ENCODE data around the gene BRSK2.
"Not testable (repeated sequence)": the region's sequence is repeated elsewhere in the genome, so short reads cannot be mapped to it uniquely, and the experiment has no call there.

Gene BRSK2

DNA sequence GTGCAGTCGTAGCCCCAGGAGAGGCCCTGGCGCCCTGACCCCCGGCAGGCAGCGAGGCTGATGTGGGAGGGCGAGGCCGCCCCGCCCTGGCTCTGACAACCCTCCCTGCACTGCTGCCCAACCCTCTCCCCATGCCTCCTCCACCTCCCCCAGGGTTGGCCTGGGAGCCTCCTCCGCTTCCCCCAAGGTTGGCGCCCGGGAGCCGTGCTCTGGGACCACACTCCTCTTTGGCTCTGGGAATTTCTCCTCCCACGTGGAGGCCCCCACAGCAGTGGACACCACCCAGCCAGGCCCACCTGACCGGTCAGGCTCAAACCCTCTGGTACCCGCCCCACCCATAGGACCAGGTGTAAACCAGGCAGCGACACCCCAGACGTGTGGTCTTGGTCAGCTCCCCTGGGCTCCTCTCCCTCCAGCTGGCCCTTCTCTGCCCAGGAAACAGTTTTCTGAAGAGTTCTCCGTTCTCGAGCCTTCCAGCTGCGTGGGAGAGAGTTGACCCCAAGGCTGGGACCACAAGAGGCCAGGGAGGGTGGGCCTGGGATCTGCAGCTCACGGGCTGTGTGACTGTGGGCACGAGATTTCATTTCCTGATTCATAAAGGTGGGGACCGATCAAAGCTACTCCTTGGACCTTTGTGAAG lies 39.5 kb upstream of the BRSK2 start:
- DNase-seq: no peak
- Mint-ChIP-seq H3K4me3 (no peak overlapping the region), H3K27ac (no peak overlapping the region), H3K27me3 (peaks cover 3% of the 10 kb centered on the region), H3K36me3 (ENCODE audit: low read depth) (no peaks in the 10 kb centered on the region), H3K9me3 (no peaks in the 10 kb centered on the region), H3K4me1 (peaks cover 3% of the 10 kb centered on the region)
- no peak for ATAC-seq

DNA sequence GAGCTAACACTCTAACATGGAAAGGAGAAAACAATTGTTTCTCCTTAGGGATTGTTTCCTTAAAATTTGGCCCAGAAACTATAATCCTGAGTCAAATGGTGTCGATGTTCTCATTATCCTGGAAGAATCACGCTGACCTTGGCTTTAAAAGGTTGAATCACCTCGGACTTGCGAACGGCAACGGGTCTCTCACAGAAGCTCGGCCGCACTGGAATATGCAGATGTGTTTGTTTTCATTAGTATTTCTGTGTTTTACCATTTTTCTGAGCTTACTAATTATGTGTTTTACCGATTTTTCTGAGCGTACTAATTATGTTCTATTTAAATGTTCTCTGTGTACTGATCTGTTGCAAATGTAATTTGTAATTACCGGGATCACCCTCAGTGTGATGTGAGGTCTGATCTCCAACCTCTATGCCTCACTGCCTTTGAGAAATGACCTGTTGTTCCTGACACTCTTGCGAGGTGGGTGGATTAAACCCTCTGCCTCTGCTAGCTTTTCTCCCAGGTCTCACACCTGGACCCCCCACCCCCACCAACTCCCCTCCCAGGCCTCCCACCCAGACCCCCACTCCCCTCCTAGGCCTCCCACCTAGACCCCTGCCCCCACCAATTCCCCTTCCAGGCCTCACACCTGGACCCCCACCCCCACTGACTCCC lies 38.3 kb upstream of the BRSK2 start:
- H3K36me3 Mint-ChIP-seq (ENCODE audit: low read depth): no peaks in the 10 kb centered on the region
- H3K4me1 Mint-ChIP-seq: no peaks in the 10 kb centered on the region
- no peak overlapping the region for H3K27ac Mint-ChIP-seq
- H3K9me3 Mint-ChIP-seq: no peaks in the 10 kb centered on the region
- ATAC-seq: no peak
- peaks cover 8% of the 10 kb centered on the region for H3K27me3 Mint-ChIP-seq
- DNase-seq: peak; percentile 31
- no peak overlapping the region for H3K4me3 Mint-ChIP-seq

DNA sequence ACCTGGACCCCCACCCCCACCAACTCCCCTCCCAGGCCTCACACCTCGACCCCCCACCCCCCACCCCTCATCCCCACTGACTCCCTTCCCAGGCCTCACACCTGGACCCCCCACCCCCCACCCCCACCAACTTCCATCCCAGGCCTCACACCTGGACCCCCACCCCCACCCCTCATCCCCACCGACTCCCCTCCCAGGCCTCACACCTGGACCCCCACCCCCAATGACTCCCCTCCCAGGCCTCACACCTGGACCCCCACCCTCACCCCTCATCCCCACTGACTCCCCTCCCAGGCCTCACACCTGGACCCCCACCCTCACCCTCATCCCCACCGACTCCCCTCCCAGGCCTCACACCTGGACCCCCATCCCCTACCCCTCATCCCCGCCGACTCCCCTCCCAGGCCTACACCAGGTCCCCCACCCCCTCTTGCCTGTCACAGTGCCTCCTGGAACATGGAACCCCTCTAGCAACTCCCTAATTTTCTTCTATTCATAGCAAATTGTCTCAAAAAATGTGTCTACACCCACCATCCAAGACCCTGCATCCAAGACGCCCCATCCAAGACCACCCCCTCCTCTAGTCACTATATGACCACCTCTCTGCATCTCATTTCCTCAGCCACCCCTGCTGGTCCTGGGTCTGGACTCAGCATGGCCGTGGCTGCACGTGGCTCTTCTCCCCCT lies 36.9 kb upstream of the BRSK2 start:
- Mint-ChIP-seq H3K4me3 (no peak overlapping the region), H3K27me3 (peaks cover 14% of the 10 kb centered on the region), H3K27ac (peak overlapping the region; percentile 2), H3K4me1 (no peaks in the 10 kb centered on the region), H3K36me3 (ENCODE audit: low read depth) (no peaks in the 10 kb centered on the region), H3K9me3 (no peaks in the 10 kb centered on the region)
- DNase-seq (no peak), ATAC-seq (no peak)

DNA sequence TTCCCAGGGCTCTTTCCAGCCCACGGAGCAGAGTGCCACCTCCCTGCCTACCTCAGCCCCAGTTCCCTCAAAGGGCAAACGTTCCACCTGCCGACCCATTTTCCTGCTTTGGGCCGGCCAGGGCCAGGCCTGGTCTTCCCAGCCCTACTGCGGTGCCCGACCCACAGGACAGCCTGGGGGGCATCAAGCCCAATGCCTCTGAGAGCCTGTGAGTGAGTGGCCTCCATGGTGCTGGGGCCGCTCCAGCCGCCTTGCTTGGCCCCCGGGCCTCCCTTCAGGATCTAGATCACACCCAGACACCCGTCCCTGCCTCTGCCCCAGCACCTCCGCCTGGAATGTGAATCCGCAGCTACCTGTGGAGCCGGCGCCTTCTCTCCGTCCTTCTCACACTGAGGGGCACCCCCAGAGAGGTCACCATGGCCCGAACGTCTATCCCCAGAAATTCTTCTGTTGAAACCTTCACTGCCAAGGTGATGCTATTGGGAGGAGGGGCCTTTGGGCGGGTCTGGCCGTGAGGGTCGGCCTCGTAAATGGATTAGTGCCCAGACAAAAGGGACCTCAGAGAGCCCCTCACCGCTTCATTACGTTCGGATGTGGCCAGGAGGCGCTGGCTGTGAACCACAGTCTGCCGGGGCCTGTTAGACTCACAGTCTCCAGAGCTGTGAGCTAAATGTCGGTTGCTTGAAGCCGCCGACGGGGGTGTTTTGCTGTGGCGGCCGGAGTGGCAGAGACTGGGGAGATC lies 36.2 kb upstream of the BRSK2 start:
- ATAC-seq: no peak
- no peaks in the 10 kb centered on the region for H3K36me3 Mint-ChIP-seq (ENCODE audit: low read depth)

DNA sequence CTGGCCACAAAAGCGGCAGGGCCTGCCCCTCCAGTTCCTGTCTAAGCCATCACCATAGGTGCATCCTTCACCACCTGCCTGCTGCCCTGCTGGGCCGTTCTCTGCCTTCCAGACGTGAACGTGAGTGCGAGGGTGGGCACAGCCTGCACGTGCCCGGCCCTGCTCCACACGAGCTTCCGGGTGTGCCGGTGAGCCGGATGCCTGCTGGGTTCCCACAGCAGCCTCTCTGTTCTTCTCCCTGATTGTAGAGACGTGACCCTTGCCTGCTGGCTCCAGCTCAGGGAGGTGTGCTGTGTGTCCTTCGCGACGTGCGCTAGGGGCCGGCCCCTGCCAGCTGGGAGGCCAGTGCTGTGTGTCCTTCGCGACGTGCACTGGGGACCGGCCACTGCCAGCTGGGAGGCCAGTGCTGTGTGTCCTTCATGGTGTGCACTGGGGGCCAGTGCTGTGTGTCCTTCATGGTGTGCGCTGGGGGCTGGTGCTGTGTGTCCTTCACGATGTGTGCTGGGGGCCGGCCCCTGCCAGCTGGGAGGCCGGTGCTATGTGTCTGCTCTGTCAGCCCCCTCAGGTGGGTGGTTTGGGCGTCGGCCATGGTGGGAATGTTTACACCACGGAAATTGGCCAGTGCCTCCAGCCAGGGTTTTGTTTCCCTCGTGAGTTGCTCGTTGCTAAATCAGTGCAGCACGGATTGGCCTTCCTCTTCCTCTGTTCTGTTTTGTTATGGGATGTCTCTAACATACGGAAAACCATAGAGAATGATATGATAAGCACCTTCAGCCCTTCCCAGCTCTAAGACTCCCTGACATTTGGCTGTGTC lies 35.4 kb upstream of the BRSK2 start:
- no peaks in the 10 kb centered on the region for H3K4me1 Mint-ChIP-seq
- H3K4me3 Mint-ChIP-seq: no peak overlapping the region
- H3K36me3 Mint-ChIP-seq (ENCODE audit: low read depth): no peaks in the 10 kb centered on the region
- no peak for DNase-seq
- no peak for ATAC-seq
- no peak overlapping the region for H3K27ac Mint-ChIP-seq
- peaks cover 18% of the 10 kb centered on the region for H3K27me3 Mint-ChIP-seq
- H3K9me3 Mint-ChIP-seq: no peaks in the 10 kb centered on the region

More for the DNA sequence above, 36.2 kb upstream of the BRSK2 start:
- no peaks in the 10 kb centered on the region for H3K4me1 Mint-ChIP-seq
- no peak for DNase-seq
- H3K27ac Mint-ChIP-seq: peak overlapping the region; percentile 2
- H3K27me3 Mint-ChIP-seq: peaks cover 18% of the 10 kb centered on the region
- H3K9me3 Mint-ChIP-seq: no peaks in the 10 kb centered on the region
- no peak overlapping the region for H3K4me3 Mint-ChIP-seq

DNA sequence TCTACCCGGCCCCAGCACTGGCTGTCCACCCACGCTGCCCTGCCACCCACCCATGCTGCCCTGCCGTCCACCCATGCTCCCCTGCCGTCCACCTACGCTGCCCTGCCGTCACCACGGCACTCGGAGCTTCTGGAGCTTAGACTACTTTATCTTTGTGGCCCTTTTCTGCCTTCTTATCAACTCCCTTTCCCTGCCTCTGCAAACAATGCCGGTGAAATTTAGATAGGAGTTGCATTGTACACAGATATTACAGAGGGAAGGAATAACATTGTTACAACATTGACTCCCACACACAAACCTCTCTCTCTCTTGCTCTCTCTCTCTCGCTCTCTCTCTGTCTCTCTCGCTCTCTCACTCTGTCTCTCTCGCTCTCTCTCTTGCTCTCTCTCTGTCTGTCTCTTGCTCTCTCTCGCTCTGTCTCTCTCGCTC lies 33.7 kb upstream of the BRSK2 start:
- no peaks in the 10 kb centered on the region for H3K9me3 Mint-ChIP-seq
- no peak for ATAC-seq
- no peaks in the 10 kb centered on the region for H3K36me3 Mint-ChIP-seq (ENCODE audit: low read depth)
- no peak overlapping the region for H3K27ac Mint-ChIP-seq
- H3K27me3 Mint-ChIP-seq: peaks cover 18% of the 10 kb centered on the region
- no peaks in the 10 kb centered on the region for H3K4me1 Mint-ChIP-seq
- DNase-seq: no peak
- no peak overlapping the region for H3K4me3 Mint-ChIP-seq

DNA sequence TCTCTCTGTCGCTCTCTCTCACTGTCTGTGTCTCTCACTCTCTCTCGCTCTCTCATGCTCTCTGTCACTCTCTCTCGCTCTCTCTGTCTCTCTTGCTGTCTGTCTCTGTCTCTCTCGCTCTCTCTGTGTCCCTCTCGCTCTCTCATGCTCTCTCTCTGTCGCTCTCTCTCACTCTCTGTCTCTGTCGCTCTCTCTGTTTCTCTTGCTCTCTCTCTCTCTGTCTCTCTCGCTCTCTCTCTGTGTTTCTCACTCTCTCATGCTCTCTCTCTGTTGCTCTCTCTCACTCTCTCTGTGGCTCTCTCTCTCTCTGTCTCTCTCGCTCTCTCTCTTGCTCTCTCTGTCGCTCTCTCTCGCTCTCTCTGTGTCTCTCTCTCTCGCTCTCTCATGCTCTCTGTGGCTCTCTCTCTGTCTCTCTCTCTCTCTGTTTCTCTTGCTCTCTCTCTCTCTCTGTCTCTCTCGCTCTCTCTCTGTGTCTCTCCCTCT lies 33.2 kb upstream of the BRSK2 start:
- ATAC-seq (no peak), DNase-seq (no peak)
- Mint-ChIP-seq H3K4me3 (no peak overlapping the region), H3K9me3 (no peaks in the 10 kb centered on the region), H3K27ac (no peak overlapping the region), H3K27me3 (peaks cover 18% of the 10 kb centered on the region), H3K36me3 (ENCODE audit: low read depth) (no peaks in the 10 kb centered on the region), H3K4me1 (no peaks in the 10 kb centered on the region)

DNA sequence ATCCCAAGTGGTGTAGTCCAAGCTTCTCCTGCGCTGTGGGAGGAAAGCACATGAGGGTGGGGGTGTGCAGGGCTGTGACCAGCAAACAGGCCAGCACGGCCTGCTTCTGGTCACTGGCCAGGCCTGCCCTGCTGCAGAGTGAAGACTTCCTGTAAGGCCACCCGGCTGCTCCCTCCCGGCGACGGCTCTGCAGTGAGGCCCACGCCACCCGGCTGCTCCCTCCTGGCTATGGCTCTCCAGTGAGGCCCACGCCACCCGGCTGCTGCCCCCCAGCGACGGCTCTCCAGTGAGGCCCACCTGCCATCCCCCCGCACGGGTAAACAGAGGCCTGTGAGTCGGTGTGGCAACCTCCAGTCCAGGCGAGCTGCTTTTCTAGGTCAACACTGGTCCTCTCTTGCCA lies 31.4 kb upstream of the BRSK2 start:
- Mint-ChIP-seq H3K27ac (no peak overlapping the region), H3K4me3 (no peak overlapping the region), H3K4me1 (no peaks in the 10 kb centered on the region), H3K27me3 (peaks cover 22% of the 10 kb centered on the region), H3K36me3 (ENCODE audit: low read depth) (no peaks in the 10 kb centered on the region), H3K9me3 (no peaks in the 10 kb centered on the region)
- DNase-seq (no peak), ATAC-seq (no peak)

DNA sequence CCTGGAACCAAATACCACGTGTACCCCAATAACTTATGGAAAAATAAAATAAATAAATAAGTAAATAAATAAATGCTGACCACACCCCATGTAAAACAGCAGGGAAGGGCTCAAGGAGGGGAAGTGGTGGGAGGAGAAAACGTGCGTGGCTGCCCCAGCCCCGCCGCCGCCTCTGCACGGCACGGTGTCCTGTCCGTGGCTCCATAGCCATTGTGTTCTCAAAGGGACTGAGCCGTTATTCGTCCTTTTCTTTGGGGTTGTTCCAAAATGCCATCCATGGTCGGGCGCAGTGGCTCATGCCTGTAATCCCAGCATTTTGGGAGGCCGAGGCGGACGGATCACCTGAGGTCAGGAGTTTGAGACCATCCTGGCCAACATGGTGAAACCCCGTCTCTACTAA lies 30.8 kb upstream of the BRSK2 start:
- not testable (repeated sequence) for H3K4me1 Mint-ChIP-seq; H3K27ac Mint-ChIP-seq; DNase-seq; ATAC-seq; H3K36me3 Mint-ChIP-seq (ENCODE audit: low read depth); H3K9me3 Mint-ChIP-seq; H3K4me3 Mint-ChIP-seq
- H3K27me3 Mint-ChIP-seq: peaks cover 24% of the 10 kb centered on the region

DNA sequence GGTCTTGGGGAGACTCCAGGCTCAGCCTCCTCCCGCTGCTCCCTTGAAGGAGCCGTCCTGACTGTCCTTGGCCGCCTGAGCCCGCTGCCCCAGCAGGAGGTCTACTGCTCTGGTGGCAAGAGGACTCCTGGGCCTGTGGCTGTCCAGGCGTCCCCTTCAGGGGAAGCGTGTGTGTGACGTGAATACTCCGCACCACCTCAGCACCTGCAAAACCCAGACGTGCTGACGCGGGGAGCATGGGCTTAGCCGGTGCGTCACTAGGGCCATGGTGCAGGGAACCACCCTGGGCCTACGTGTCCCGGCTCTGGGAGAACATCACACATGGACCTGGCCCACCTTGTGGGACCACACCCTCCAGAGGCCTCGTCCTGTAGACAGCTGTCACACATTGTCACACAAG lies 30.2 kb upstream of the BRSK2 start:
- no peak overlapping the region for H3K4me3 Mint-ChIP-seq
- H3K27ac Mint-ChIP-seq: no peak overlapping the region
- no peaks in the 10 kb centered on the region for H3K4me1 Mint-ChIP-seq
- H3K36me3 Mint-ChIP-seq (ENCODE audit: low read depth): no peaks in the 10 kb centered on the region
- DNase-seq (no peak), ATAC-seq (no peak)
- peaks cover 25% of the 10 kb centered on the region for H3K27me3 Mint-ChIP-seq
- no peaks in the 10 kb centered on the region for H3K9me3 Mint-ChIP-seq

DNA sequence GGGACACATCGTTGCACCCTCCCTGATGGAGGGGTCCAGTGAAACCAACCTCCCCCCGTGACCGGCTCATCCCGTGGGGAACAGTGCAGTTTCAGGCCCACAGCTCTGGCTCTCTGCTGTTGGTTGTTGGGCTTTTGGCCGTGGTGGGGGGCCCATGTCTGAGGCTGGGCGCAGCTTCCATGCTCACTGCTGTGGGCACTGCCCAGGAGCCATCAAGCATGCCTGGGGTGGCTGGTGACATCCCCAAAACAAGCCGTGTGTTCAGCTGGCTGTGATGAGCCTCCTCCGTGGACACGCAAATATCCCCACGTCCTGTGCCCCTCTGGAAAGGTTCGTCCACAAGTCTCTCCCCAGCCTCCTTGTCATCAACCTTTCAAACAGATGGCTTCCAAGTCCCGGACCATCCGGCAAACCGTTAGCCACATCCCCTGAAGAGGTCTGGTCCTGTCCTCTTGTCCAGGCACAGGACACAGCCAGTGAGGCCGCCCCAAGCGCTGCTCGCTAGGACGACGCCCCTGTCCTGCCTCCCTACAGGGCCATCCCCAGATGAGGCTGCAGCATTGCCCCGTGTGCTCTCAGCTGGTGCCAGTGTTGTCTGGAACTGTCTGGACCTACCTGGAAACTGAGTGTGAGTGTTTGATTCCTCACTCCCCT lies 29.4 kb upstream of the BRSK2 start:
- Mint-ChIP-seq H3K36me3 (ENCODE audit: low read depth) (no peaks in the 10 kb centered on the region), H3K27ac (no peak overlapping the region), H3K4me1 (no peaks in the 10 kb centered on the region)

DNA sequence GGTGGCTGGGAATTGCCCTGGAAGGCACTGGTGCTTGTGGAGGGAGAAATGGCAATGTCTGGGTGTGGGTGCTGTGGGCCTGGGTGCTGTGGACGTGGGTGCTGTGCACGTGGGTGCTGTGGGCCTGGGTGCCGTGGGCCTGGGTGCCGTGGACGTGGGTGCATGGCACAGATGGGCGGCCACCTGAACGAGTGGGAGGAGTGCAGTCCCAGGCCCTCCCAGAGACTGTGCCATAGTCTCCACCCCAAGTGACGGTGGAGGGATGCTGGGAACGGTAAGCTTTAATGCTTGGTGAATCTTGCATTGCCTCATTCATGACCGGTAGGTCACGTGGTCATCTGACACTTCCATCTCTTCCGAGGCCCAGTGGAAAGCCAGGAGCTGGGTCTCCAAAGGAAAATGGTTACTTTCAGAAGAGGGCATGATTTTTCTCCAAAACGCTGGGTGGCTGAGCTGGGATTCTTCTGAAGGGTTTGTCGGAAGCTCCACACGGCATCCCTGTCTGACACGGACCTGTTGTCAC lies 28.8 kb upstream of the BRSK2 start:
- no peak overlapping the region for H3K4me3 Mint-ChIP-seq
- H3K27ac Mint-ChIP-seq: no peak overlapping the region
- H3K4me1 Mint-ChIP-seq: no peaks in the 10 kb centered on the region
- no peak for DNase-seq
- no peaks in the 10 kb centered on the region for H3K9me3 Mint-ChIP-seq
- peaks cover 23% of the 10 kb centered on the region for H3K27me3 Mint-ChIP-seq
- ATAC-seq: no peak
- H3K36me3 Mint-ChIP-seq (ENCODE audit: low read depth): no peaks in the 10 kb centered on the region

More for the DNA sequence above, 29.4 kb upstream of the BRSK2 start:
- ATAC-seq: no peak
- Mint-ChIP-seq H3K4me3 (no peak overlapping the region), H3K27me3 (peaks cover 21% of the 10 kb centered on the region), H3K9me3 (no peaks in the 10 kb centered on the region)
- DNase-seq: no peak

DNA sequence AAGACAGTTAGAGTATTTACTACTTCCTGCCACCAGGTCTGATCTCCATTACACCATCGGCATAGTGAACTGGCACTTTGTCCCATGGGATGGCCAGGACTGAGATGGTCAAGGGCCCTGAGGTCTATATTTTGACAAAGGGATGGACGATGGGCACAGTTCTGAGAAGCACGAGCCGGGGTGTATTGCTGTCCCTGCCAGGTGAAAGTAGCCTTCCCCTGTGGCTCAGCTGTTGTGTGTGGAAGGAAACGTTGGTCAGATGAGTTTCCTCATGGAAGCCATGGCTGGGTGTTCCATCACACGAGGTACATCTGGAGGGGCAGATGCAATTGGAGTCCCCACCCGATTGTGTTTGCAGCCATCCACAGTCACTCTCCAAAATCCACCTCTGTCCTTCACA lies 27.9 kb upstream of the BRSK2 start:
- H3K9me3 Mint-ChIP-seq: no peaks in the 10 kb centered on the region
- DNase-seq (no peak), ATAC-seq (no peak)
- no peak overlapping the region for H3K4me3 Mint-ChIP-seq
- no peak overlapping the region for H3K27ac Mint-ChIP-seq
- H3K27me3 Mint-ChIP-seq: peaks cover 13% of the 10 kb centered on the region
- H3K36me3 Mint-ChIP-seq (ENCODE audit: low read depth): no peaks in the 10 kb centered on the region
- no peaks in the 10 kb centered on the region for H3K4me1 Mint-ChIP-seq

Measured in activated naive CD8-positive, alpha-beta T cell treated with anti-CD3 and anti-CD28 coated beads, Interleukin-2, amount 50 U/mL, for 24 hours (primary cell).